Ishikawa (cell line): ENCODE results near the gene FGF2.

Experiments used
- CEBPB ChIP-seq: IDR thresholded peaks from 2 replicates; pipeline ENCODE4 v1.6.1; 2012
- CREB1 ChIP-seq: IDR thresholded peaks from 2 replicates; pipeline ENCODE4 v1.6.1; 2012; ENCODE audit warnings: low read depth
- EGR1 ChIP-seq: IDR thresholded peaks from 2 replicates; pipeline ENCODE4 v1.6.1; 2012
- EP300 ChIP-seq: IDR thresholded peaks from 2 replicates; pipeline ENCODE4 v1.6.1; 2012; ENCODE audit warnings: borderline replicate concordance
- FOXM1 ChIP-seq: IDR thresholded peaks from 2 replicates; pipeline ENCODE4 v1.6.1; 2012; ENCODE audit warnings: low read depth, borderline replicate concordance
- MAX ChIP-seq: IDR thresholded peaks from 2 replicates; pipeline ENCODE4 v1.6.1; 2012
- NFIC ChIP-seq: IDR thresholded peaks from 2 replicates; pipeline ENCODE4 v1.6.1; 2012
- RAD21 ChIP-seq: IDR thresholded peaks from 2 replicates; pipeline ENCODE4 v1.6.1; 2012; ENCODE audit warnings: low read depth
- REST ChIP-seq: IDR thresholded peaks from 2 replicates; pipeline ENCODE4 v1.6.1; 2012; ENCODE audit warnings: low read depth, mild to moderate bottlenecking
- TAF1 ChIP-seq: IDR thresholded peaks from 2 replicates; pipeline ENCODE4 v1.6.1; 2012; ENCODE audit warnings: low read depth, mild to moderate bottlenecking
- TCF12 ChIP-seq: IDR thresholded peaks from 2 replicates; pipeline ENCODE4 v1.6.1; 2012; ENCODE audit warnings: low read depth
- TEAD4 ChIP-seq: IDR thresholded peaks from 2 replicates; pipeline ENCODE4 v1.6.1; 2012
- USF1 ChIP-seq: IDR thresholded peaks from 2 replicates; pipeline ENCODE4 v1.6.1; 2012
- YY1 ChIP-seq: IDR thresholded peaks from 2 replicates; pipeline ENCODE4 v1.6.1; 2012; ENCODE audit warnings: low read depth
- ZBTB7A ChIP-seq: IDR thresholded peaks from 2 replicates; pipeline ENCODE4 v1.6.1; 2012; ENCODE audit warnings: low read depth

The FGF2 gene

DNA sequence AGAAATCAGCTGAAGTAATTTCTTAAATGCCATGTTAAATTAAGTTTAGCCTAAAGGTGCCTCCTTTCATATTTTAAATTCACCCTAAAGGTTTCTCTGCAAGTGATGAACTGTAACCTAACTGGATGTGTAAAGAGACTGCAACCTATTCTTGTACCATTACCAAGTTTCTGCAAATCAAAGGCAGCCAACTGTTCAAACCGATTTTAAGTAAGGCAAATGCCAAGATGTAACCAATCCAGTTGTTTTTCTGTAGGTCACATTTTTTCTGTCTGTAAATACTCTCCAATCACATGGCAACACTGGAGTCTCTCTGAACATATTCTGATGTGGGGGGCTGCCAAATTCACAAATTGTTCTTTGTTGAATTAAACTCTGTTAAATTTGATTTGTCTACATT, 42.4 kb upstream of the FGF2 start:
- TF ChIP-seq NFIC (no peak), TCF12 (no peak), YY1 (no peak), EGR1 (no peak), USF1 (no peak), TEAD4 (no peak), CEBPB (no peak), MAX (no peak), RAD21 (no peak), FOXM1 (no peak), REST (no peak), CREB1 (no peak), EP300 (no peak), ZBTB7A (no peak), TAF1 (no peak)

GRCh38 chr4:122785099-122785498, 41.5 kb upstream of the FGF2 start:
- TF ChIP-seq TAF1, result no peak
- TF ChIP-seq EP300, result no peak

GRCh38 chr4:122786296-122786695, 40.3 kb upstream of the FGF2 start:
- TF ChIP-seq EP300 (0 out of 2 replicates have a peak, but pooled peaks have one; percentile 15), FOXM1 (0 out of 2 replicates have a peak, but pooled peaks have one; percentile 28)

DNA sequence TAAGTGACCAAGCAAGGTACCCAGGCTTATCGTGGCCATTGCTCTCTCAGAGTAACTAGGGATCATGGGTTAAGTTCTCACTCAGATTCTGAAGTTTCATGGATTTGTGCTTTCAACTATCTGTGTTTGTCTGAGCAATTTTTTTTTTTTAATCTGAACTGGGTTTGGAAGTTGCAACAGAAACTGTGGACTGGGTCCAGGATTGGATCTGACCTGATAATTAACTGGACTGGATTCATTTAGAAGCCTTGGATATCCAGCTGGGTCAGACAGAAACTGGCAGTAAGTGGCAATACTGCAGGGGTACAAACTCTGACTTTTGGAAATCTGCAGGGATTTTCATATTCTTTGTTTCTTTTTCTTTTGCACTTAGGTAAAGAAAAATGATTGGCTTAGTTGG, 38.7 kb upstream of the FGF2 start:
- TF ChIP-seq MAX, result no peak
- no peak for TF ChIP-seq YY1
- TF ChIP-seq REST, result no peak
- no peak for TF ChIP-seq RAD21
- TF ChIP-seq USF1, result no peak
- no peak for TF ChIP-seq FOXM1
- no peak for TF ChIP-seq EGR1
- no peak for TF ChIP-seq TAF1
- TF ChIP-seq CEBPB, result no peak
- TF ChIP-seq EP300, result no peak
- TF ChIP-seq ZBTB7A, result no peak
- no peak for TF ChIP-seq TCF12
- no peak for TF ChIP-seq CREB1
- no peak for TF ChIP-seq NFIC
- TF ChIP-seq TEAD4, result no peak

DNA sequence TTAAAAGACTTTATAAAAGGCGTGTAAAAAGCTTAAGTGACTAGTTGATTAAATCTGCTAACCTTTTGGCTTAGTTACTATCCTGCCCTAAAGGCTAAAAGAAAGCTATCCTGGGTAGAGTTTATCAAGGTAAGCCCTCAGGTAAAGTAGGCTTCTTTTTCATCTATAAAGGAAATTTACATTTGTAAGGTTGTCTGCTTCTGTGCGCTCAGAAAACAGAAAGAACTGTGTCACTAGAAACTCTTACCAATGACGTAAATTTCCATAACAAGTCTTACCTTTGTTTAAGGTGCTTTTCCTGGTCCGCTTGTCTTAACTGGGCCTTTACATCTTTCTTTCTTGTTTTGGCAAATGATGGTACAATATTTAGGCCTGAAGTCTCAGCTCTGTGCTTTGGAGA, 37.7 kb upstream of the FGF2 start:
- TF ChIP-seq CEBPB (no peak), TEAD4 (no peak), NFIC (no peak), EP300 (no peak), FOXM1 (no peak), TCF12 (no peak), RAD21 (no peak)

DNA sequence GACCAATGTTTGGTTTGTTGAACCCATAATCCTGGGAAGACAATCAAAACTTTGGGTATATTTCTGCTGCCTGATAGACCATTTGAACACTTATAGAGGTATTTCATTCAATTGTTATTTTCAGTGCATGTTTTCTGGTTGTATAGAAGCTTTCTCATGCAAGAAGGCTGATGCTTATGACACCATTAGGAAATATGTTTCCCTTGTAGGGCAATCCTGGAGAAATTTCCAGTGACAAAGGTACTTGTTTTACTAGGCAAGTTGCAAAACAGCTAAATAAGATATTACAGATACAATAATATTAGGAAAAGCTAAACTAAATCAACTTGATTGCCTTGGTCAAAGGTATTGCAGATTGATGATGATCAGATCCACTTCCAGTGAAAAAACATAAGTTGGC, 32.8 kb upstream of the FGF2 start:
- no peak for TF ChIP-seq TEAD4
- no peak for TF ChIP-seq CEBPB

- no peak for TF ChIP-seq MAX
- no peak for TF ChIP-seq ZBTB7A
- TF ChIP-seq CREB1, result no peak
- no peak for TF ChIP-seq NFIC
- TF ChIP-seq YY1, result no peak
- no peak for TF ChIP-seq FOXM1
These were observed 29.7 kb upstream of the FGF2 start for GRCh38 chr4:122796801-122797404.
